Measurements from ENCODE around the gene PPRC1. TPM values are rescaled to one million over a fixed set of nuclear protein-coding genes. Genes with fewer than 3 reads are reported as not detected.

The PPRC1 gene
- total and polyA plus RNA-seq, 4 donors: 19.3 to 42.1 (median 26.5) TPM

GRCh38 chr10:102167861-102168260, 35.0 kb downstream of the PPRC1 start:
- no peaks in the 10 kb centered on the region for H3K9me3 ChIP-seq (ENCODE audit: control insufficient read depth in 4 of 4, insufficient read depth in 3 of 4, low read length in 3 of 4)
- no peak overlapping the region for H3K9ac ChIP-seq (ENCODE audit: insufficient read depth in 1 of 2, low read length in 2 of 2)
- 48 to 57% methylated on average over 1 of the region's 1 CpG for WGBS, 2 donors
- no peak overlapping the region for H3K27ac ChIP-seq (ENCODE audit: low read depth in 1 of 2, low read length in 1 of 2)
- H3K4me1 ChIP-seq (ENCODE audit: control insufficient read depth in 5 of 5, insufficient read depth in 5 of 5, low read length in 5 of 5): no peaks in the 10 kb centered on the region
- H3K4me3 ChIP-seq: no peak overlapping the region
- DNase-seq: no peak
- TF ChIP-seq CTCF (IDR thresholded peaks at IDR 0.05; ENCODE audit: control extremely low read depth, extremely low read depth): no peak
- H3K36me3 ChIP-seq (ENCODE audit: control insufficient read depth in 4 of 4, insufficient read depth in 4 of 4, low read length in 4 of 4): peaks cover 0 to 9% (median 5%) of the 10 kb centered on the region in 4 donors
- ATAC-seq (ENCODE audit: insufficient read depth, low FRiP score): no peak
- no peaks in the 10 kb centered on the region for H3K27me3 ChIP-seq (ENCODE audit: control insufficient read depth in 3 of 3, insufficient read depth in 3 of 3, low read length in 2 of 3)

- no peaks in the 10 kb centered on the region for H3K4me1 ChIP-seq (ENCODE audit: control insufficient read depth in 5 of 5, insufficient read depth in 5 of 5, low read length in 5 of 5)
- ATAC-seq (ENCODE audit: insufficient read depth, low FRiP score): no peak
- WGBS, 2 donors: 56 to 58% methylated on average over 3 of the region's 3 CpGs
- no peak overlapping the region for H3K4me3 ChIP-seq
- no peak for TF ChIP-seq CTCF (IDR thresholded peaks at IDR 0.05; ENCODE audit: control extremely low read depth, extremely low read depth)
- no peaks in the 10 kb centered on the region for H3K27me3 ChIP-seq (ENCODE audit: control insufficient read depth in 3 of 3, insufficient read depth in 3 of 3, low read length in 2 of 3)
- H3K9ac ChIP-seq (ENCODE audit: insufficient read depth in 1 of 2, low read length in 2 of 2): peak overlapping the region in 1 of 2 donors; percentile 13
- no peaks in the 10 kb centered on the region for H3K36me3 ChIP-seq (ENCODE audit: control insufficient read depth in 4 of 4, insufficient read depth in 4 of 4, low read length in 4 of 4)
- H3K9me3 ChIP-seq (ENCODE audit: control insufficient read depth in 4 of 4, insufficient read depth in 3 of 4, low read length in 3 of 4): no peaks in the 10 kb centered on the region
- no peak for DNase-seq
- no peak overlapping the region for H3K27ac ChIP-seq (ENCODE audit: low read depth in 1 of 2, low read length in 1 of 2)
Measured at GRCh38 chr10:102170602-102171001, 37.8 kb downstream of the PPRC1 start.

GRCh38 chr10:102172288-102172687, 39.4 kb downstream of the PPRC1 start:
- Histone ChIP-seq H3K36me3 (ENCODE audit: control insufficient read depth in 4 of 4, insufficient read depth in 4 of 4, low read length in 4 of 4) (no peaks in the 10 kb centered on the region), H3K4me3 (no peak overlapping the region), H3K4me1 (ENCODE audit: control insufficient read depth in 5 of 5, insufficient read depth in 5 of 5, low read length in 5 of 5) (no peaks in the 10 kb centered on the region), H3K9ac (ENCODE audit: insufficient read depth in 1 of 2, low read length in 2 of 2) (no peak overlapping the region), H3K27ac (ENCODE audit: low read depth in 1 of 2, low read length in 1 of 2) (no peak overlapping the region), H3K9me3 (ENCODE audit: control insufficient read depth in 4 of 4, insufficient read depth in 3 of 4, low read length in 3 of 4) (no peaks in the 10 kb centered on the region), H3K27me3 (ENCODE audit: control insufficient read depth in 3 of 3, insufficient read depth in 3 of 3, low read length in 2 of 3) (no peaks in the 10 kb centered on the region)
- DNase-seq (no peak), ATAC-seq (ENCODE audit: insufficient read depth, low FRiP score) (no peak)
- 87 to 89% methylated on average over 8 of the region's 8 CpGs for WGBS, 2 donors
- TF ChIP-seq CTCF (IDR thresholded peaks at IDR 0.05; ENCODE audit: control extremely low read depth, extremely low read depth): no peak

- WGBS, 2 donors: 49 to 66% methylated on average over 4 of the region's 4 CpGs
- DNase-seq: no peak
- no peak overlapping the region for H3K27ac ChIP-seq (ENCODE audit: low read depth in 1 of 2, low read length in 1 of 2)
- no peak overlapping the region for H3K4me3 ChIP-seq
- H3K9me3 ChIP-seq (ENCODE audit: control insufficient read depth in 4 of 4, insufficient read depth in 3 of 4, low read length in 3 of 4): no peaks in the 10 kb centered on the region
- no peaks in the 10 kb centered on the region for H3K27me3 ChIP-seq (ENCODE audit: control insufficient read depth in 3 of 3, insufficient read depth in 3 of 3, low read length in 2 of 3)
- ATAC-seq (ENCODE audit: insufficient read depth, low FRiP score): no peak
- no peak for TF ChIP-seq CTCF (IDR thresholded peaks at IDR 0.05; ENCODE audit: control extremely low read depth, extremely low read depth)
- no peaks in the 10 kb centered on the region for H3K4me1 ChIP-seq (ENCODE audit: control insufficient read depth in 5 of 5, insufficient read depth in 5 of 5, low read length in 5 of 5)
- H3K36me3 ChIP-seq (ENCODE audit: control insufficient read depth in 4 of 4, insufficient read depth in 4 of 4, low read length in 4 of 4): no peaks in the 10 kb centered on the region
- no peak overlapping the region for H3K9ac ChIP-seq (ENCODE audit: insufficient read depth in 1 of 2, low read length in 2 of 2)
Measured at GRCh38 chr10:102175415-102175814, 42.6 kb downstream of the PPRC1 start.
